HG03280 (cell line): ENCODE measurements around the gene BMERB1.
"Not testable (repeated sequence)": the region's sequence is repeated elsewhere in the genome, so short reads cannot be mapped to it uniquely, and the experiment has no call there.

ENCODE experiments used
- ATAC-seq: cut with Tn5 transposase; IDR thresholded peaks from one replicate; pipeline ENCODE4 v1.9.1; 2021; ENCODE audit warnings: mild to moderate bottlenecking, moderate library complexity; ENCODE audit not compliant: unreplicated experiment

The BMERB1 gene

GRCh38 chr16:15607221-15607699 lies 172.9 kb downstream of the BMERB1 start:
- not testable (repeated sequence) for ATAC-seq

- ATAC-seq, result no peak
Observed at GRCh38 chr16:15607700-15608396, 173.5 kb downstream of the BMERB1 start.

GRCh38 chr16:15608398-15609285 lies 174.3 kb downstream of the BMERB1 start:
- no peak for ATAC-seq

- ATAC-seq, result no peak
Observed at GRCh38 chr16:15609286-15609649, 174.9 kb downstream of the BMERB1 start.

GRCh38 chr16:15610369-15610871 lies 176.0 kb downstream of the BMERB1 start:
- no peak for ATAC-seq

GRCh38 chr16:15611610-15612009 lies 177.2 kb downstream of the BMERB1 start:
- no peak for ATAC-seq

GRCh38 chr16:15613676-15614075 lies 179.3 kb downstream of the BMERB1 start:
- ATAC-seq, result no peak

- no peak for ATAC-seq
Observed at GRCh38 chr16:15616012-15616411, 181.6 kb downstream of the BMERB1 start.

GRCh38 chr16:15616475-15617165 lies 182.2 kb downstream of the BMERB1 start:
- no peak for ATAC-seq

- ATAC-seq, result no peak
Observed at GRCh38 chr16:15617901-15618300, 183.5 kb downstream of the BMERB1 start.

GRCh38 chr16:15618392-15618791 lies 184.0 kb downstream of the BMERB1 start:
- no peak for ATAC-seq

- no peak for ATAC-seq
Observed at GRCh38 chr16:15620611-15621195, 186.3 kb downstream of the BMERB1 start.

- no peak for ATAC-seq
Observed at GRCh38 chr16:15621456-15621855, 187.1 kb downstream of the BMERB1 start.

- ATAC-seq, result no peak
Observed at GRCh38 chr16:15621889-15622288, 187.5 kb downstream of the BMERB1 start.

GRCh38 chr16:15631730-15632409 lies 197.5 kb downstream of the BMERB1 start:
- no peak for ATAC-seq

GRCh38 chr16:15635926-15636325 lies 201.5 kb downstream of the BMERB1 start:
- ATAC-seq, result no peak

GRCh38 chr16:15636392-15636873 lies 202.0 kb downstream of the BMERB1 start:
- no peak for ATAC-seq
